Measurements from ENCODE around the gene RAB4A. TPM values are rescaled to one million over a fixed set of nuclear protein-coding genes. Genes with fewer than 3 reads are reported as not detected.

Gene RAB4A
- total RNA-seq, 1 experiment from 2014 or later: 66.7 TPM

GRCh38 chr1:229340496-229340895 lies 69.6 kb downstream of the RAB4A start:
- no peaks in the 10 kb centered on the region; the same call in 1 of the 2 replicates for H3K27me3 ChIP-seq (ENCODE audit: insufficient read depth, low read length)
- H4K5ac ChIP-seq (ENCODE audit: insufficient read length, low read depth, low read length): no peak overlapping the region
- H2BK5ac ChIP-seq (ENCODE audit: insufficient read length, low read length): no peak overlapping the region
- H4K20me1 ChIP-seq (ENCODE audit: control insufficient read depth, insufficient read depth, insufficient read length): no peaks in the 10 kb centered on the region
- no peak overlapping the region for H4K91ac ChIP-seq (ENCODE audit: insufficient read length, low read depth, low read length)
- no peak overlapping the region for H3K56ac ChIP-seq (ENCODE audit: insufficient read length, low read depth, low read length)
- peaks cover 5% of the 10 kb centered on the region for H3K79me1 ChIP-seq (ENCODE audit: insufficient read depth, low read depth, low read length, poor library complexity, severe bottlenecking)
- no peak overlapping the region for H3K23ac ChIP-seq (ENCODE audit: insufficient read length, low read depth, low read length)
- peaks cover 24% of the 10 kb centered on the region for H3K27me3 Mint-ChIP-seq (ENCODE audit: low read depth)
- no peak for TF ChIP-seq CTCF (conservative IDR thresholded peaks at IDR 0.05)
- H3K79me2 ChIP-seq (ENCODE audit: insufficient read depth, low read length): peaks cover 30% of the 10 kb centered on the region; the same call in 1 of the 2 replicates
- H3K4me1 ChIP-seq (ENCODE audit: insufficient read depth, low read length): peaks cover 2% of the 10 kb centered on the region; the same call in 1 of the 2 replicates
- no peak for DNase-seq
- H2AK5ac ChIP-seq (ENCODE audit: insufficient read length, low read length): no peak overlapping the region
- H2BK120ac ChIP-seq (ENCODE audit: low read depth, low read length, poor library complexity, severe bottlenecking): no peak overlapping the region
- H3K36me3 Mint-ChIP-seq (ENCODE audit: insufficient read depth in 1 of 3, low read depth in 3 of 3): peaks cover 2 to 9% (median 5%) of the 10 kb centered on the region in 3 experiments; a peak in 4 of 7 replicates
- no peak overlapping the region; a peak in 1 of 7 replicates for H3K27ac Mint-ChIP-seq
- H2BK20ac ChIP-seq (ENCODE audit: low read depth, low read length, poor library complexity, severe bottlenecking): no peak overlapping the region
- no peak overlapping the region for H3K18ac ChIP-seq (ENCODE audit: insufficient read length, low read depth, low read length)
- H3K4ac ChIP-seq (ENCODE audit: low read depth, low read length): no peak overlapping the region
- no peak overlapping the region for H3K9ac ChIP-seq (ENCODE audit: extremely low read depth, insufficient read length, low read length)
- H3K9me3 ChIP-seq (ENCODE audit: control insufficient read depth, low read depth, low read length): no peaks in the 10 kb centered on the region
- H3K4me2 ChIP-seq (ENCODE audit: insufficient read depth, insufficient read length, low read length): peak overlapping the region; percentile 59
- H4K8ac ChIP-seq (replicated peaks; ENCODE audit: insufficient read length, low read depth, low read length): no peak overlapping the region
- H3K4me1 Mint-ChIP-seq: peaks cover 37 to 38% of the 10 kb centered on the region in 2 experiments
- H3T11ph ChIP-seq (ENCODE audit: low read length): no peak overlapping the region
- H3K14ac ChIP-seq (ENCODE audit: insufficient read depth, low read length): no peak overlapping the region
- H2BK15ac ChIP-seq (ENCODE audit: low read depth, low read length): no peak overlapping the region
- H2BK12ac ChIP-seq (ENCODE audit: insufficient read length, low read depth, low read length): no peak overlapping the region
- peaks cover 4% of the 10 kb centered on the region for H3K23me2 ChIP-seq (ENCODE audit: insufficient read length, low read depth, low read length, poor library complexity, severe bottlenecking)
- WGBS (ENCODE audit: extremely low coverage, insufficient read length, low lambda C conversion rate): no CpG with 5 or more reads among the region's 6 CpGs
- H3K9me3 Mint-ChIP-seq: peaks cover 6 to 9% of the 10 kb centered on the region in 2 experiments
- H3K4me3 Mint-ChIP-seq: peak overlapping the region; percentile 86 to 97
- no peak overlapping the region for H2AFZ ChIP-seq (ENCODE audit: low read length)
- H3K27ac ChIP-seq (ENCODE audit: insufficient read length, low read depth, low read length): no peak overlapping the region
